H7 (cell line): Measurements from ENCODE around the gene ENO1. TPM values are rescaled to one million over a fixed set of nuclear protein-coding genes. Genes with fewer than 3 reads are reported as not detected.
"Not testable (repeated sequence)": the region's sequence is repeated elsewhere in the genome, so short reads cannot be mapped to it uniquely, and the experiment has no call there.

ENCODE experiments used
- DNase-seq: peaks from one replicate; pipeline ENCODE4 v3.0.0; 2012
- H3K27me3 ChIP-seq: 2 replicates; pipeline ENCODE4 v1.6.0; 2011; ENCODE audit warnings: mild to moderate bottlenecking, low read length; ENCODE audit not compliant: control insufficient read depth, insufficient read depth
- H3K36me3 ChIP-seq: replicated peaks from 2 replicates; pipeline ENCODE4 v1.5.1; 2011; ENCODE audit warnings: low read length; ENCODE audit not compliant: control insufficient read depth, insufficient read depth
- H3K4me3 ChIP-seq: 2 replicates; pipeline ENCODE4 v1.5.1; 2011; ENCODE audit warnings: low read depth, mild to moderate bottlenecking, control low read depth, low read length, moderate library complexity; ENCODE audit not compliant: insufficient read depth
- total RNA-seq: library from RNA; depleted of rRNA; stranded (reverse); fragments of >200 nt; shearing (Covaris generic); gene quantifications from 2 replicates; pipeline ENCODE4 v1.2.3, GENCODE V29; 2014

ENO1 gene
- total RNA-seq, 1 experiment from 2014 or later, result 4,764 TPM

- H3K4me3 ChIP-seq, result no peak overlapping the region
- no peaks in the 10 kb centered on the region for H3K36me3 ChIP-seq
- H3K27me3 ChIP-seq, result no peaks in the 10 kb centered on the region
- no peak for DNase-seq
Observed at GRCh38 chr1:8903908-8904650, 25.6 kb upstream of the ENO1 start.

GRCh38 chr1:8903410-8903809, 24.9 kb upstream of the ENO1 start:
- Histone ChIP-seq H3K36me3 (no peaks in the 10 kb centered on the region), H3K4me3 (no peak overlapping the region), H3K27me3 (no peaks in the 10 kb centered on the region)
- no peak for DNase-seq

GRCh38 chr1:8902765-8903164, 24.3 kb upstream of the ENO1 start:
- no peak overlapping the region for H3K4me3 ChIP-seq
- H3K27me3 ChIP-seq, result no peaks in the 10 kb centered on the region
- H3K36me3 ChIP-seq, result no peaks in the 10 kb centered on the region
- no peak for DNase-seq

- H3K4me3 ChIP-seq, H3K36me3 ChIP-seq, H3K27me3 ChIP-seq, DNase-seq: not testable (repeated sequence)
Observed at GRCh38 chr1:8900684-8901083, 22.2 kb upstream of the ENO1 start.

GRCh38 chr1:8899046-8899445, 20.6 kb upstream of the ENO1 start:
- Histone ChIP-seq H3K36me3 (no peaks in the 10 kb centered on the region), H3K4me3 (no peak overlapping the region), H3K27me3 (no peaks in the 10 kb centered on the region)
- no peak for DNase-seq

GRCh38 chr1:8898418-8898817, 19.9 kb upstream of the ENO1 start:
- not testable (repeated sequence) for DNase-seq, H3K27me3 ChIP-seq, H3K36me3 ChIP-seq, H3K4me3 ChIP-seq

GRCh38 chr1:8897505-8897904, 19.0 kb upstream of the ENO1 start:
- H3K27me3 ChIP-seq, H3K36me3 ChIP-seq, DNase-seq, H3K4me3 ChIP-seq: not testable (repeated sequence)

GRCh38 chr1:8896775-8897174, 18.3 kb upstream of the ENO1 start:
- not testable (repeated sequence) for DNase-seq, H3K36me3 ChIP-seq, H3K27me3 ChIP-seq, H3K4me3 ChIP-seq

- no peaks in the 10 kb centered on the region for H3K36me3 ChIP-seq
- H3K27me3 ChIP-seq, result no peaks in the 10 kb centered on the region
- no peak for DNase-seq
- H3K4me3 ChIP-seq, result no peak overlapping the region
Observed at GRCh38 chr1:8892026-8892425, 13.5 kb upstream of the ENO1 start.

- Histone ChIP-seq H3K4me3 (no peak overlapping the region), H3K27me3 (no peaks in the 10 kb centered on the region), H3K36me3 (no peaks in the 10 kb centered on the region)
- DNase-seq, result no peak
Observed at GRCh38 chr1:8891401-8891800, 12.9 kb upstream of the ENO1 start.

- DNase-seq, result no peak
- Histone ChIP-seq H3K4me3 (no peak overlapping the region), H3K27me3 (no peaks in the 10 kb centered on the region), H3K36me3 (no peaks in the 10 kb centered on the region)
Observed at GRCh38 chr1:8889925-8890785, 11.7 kb upstream of the ENO1 start.

GRCh38 chr1:8889103-8889846, 10.8 kb upstream of the ENO1 start:
- no peak for DNase-seq
- H3K27me3 ChIP-seq, result no peaks in the 10 kb centered on the region
- no peak overlapping the region for H3K4me3 ChIP-seq
- H3K36me3 ChIP-seq, result no peaks in the 10 kb centered on the region

GRCh38 chr1:8886589-8886988, 8.1 kb upstream of the ENO1 start:
- no peak for DNase-seq
- no peaks in the 10 kb centered on the region for H3K36me3 ChIP-seq
- no peaks in the 10 kb centered on the region for H3K27me3 ChIP-seq
- H3K4me3 ChIP-seq, result no peak overlapping the region

- H3K4me3 ChIP-seq, H3K36me3 ChIP-seq, DNase-seq, H3K27me3 ChIP-seq: not testable (repeated sequence)
Observed at GRCh38 chr1:8886031-8886524, 7.6 kb upstream of the ENO1 start.
